Thyroid gland (tissue), 4 donors: ENCODE results near the gene ADCY7.

Experiments used
- POLR2A ChIP-seq, 2 donors: fragments of 450-650 bp; IDR thresholded peaks; one replicate each; pipeline ENCODE4 v1.6.1; 2017; ENCODE audit warnings: antibody characterized with exemption in 2 of 2, mild to moderate bottlenecking in 2 of 2, moderate library complexity in 1 of 2
- TF ChIP-seq, protein P1 (sequence below), 6 experiments: fragments of 200-600 bp in 3 of 6; fragments of 450-650 bp in 3 of 6; sonication (generic) in 3 of 6; IDR thresholded peaks; one replicate each; pipeline ENCODE4 v1.5.1; 2016 to 2019; ENCODE audit warnings: antibody characterized with exemption in 6 of 6, mild to moderate bottlenecking in 2 of 6, inconsistent platforms in 1 of 6, moderate library complexity in 1 of 6

DNA sequence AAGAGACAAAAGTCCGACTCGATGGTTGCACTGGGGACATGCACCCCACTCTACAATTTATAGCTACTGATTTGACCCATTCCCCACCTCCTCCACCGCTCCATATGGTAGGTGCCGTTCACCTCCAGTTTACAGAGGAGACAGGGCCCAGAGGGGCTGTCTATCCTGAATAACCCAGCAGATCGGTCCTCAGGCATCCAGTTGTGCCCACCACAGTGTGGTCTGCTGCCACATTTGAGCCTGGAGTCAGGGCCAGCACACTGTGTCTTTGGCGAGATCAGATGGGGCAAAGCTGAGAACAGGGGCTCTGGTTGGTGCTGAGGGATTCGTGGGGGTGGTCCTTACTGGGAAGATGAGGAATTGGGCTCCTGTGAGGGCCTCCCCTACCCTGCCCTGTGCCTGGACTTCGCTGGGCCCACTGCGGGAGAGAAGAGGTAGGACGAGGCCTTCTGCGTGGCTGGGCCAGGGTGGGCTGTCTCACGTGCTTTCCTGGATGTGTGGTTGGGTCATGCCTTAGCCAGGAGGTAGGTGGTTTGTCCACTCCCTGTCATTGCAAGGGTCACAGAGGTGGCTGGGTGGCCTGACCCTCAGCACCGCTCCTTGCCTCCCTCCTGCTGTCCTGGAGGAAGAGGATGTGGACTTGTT is 2.8 kb downstream of the ADCY7 start:
- TF ChIP-seq, protein P1, sequence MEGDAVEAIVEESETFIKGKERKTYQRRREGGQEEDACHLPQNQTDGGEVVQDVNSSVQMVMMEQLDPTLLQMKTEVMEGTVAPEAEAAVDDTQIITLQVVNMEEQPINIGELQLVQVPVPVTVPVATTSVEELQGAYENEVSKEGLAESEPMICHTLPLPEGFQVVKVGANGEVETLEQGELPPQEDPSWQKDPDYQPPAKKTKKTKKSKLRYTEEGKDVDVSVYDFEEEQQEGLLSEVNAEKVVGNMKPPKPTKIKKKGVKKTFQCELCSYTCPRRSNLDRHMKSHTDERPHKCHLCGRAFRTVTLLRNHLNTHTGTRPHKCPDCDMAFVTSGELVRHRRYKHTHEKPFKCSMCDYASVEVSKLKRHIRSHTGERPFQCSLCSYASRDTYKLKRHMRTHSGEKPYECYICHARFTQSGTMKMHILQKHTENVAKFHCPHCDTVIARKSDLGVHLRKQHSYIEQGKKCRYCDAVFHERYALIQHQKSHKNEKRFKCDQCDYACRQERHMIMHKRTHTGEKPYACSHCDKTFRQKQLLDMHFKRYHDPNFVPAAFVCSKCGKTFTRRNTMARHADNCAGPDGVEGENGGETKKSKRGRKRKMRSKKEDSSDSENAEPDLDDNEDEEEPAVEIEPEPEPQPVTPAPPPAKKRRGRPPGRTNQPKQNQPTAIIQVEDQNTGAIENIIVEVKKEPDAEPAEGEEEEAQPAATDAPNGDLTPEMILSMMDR (IDR thresholded peaks at IDR 0.05) = no peak
- no peak for TF ChIP-seq POLR2A (IDR thresholded peaks at IDR 0.05)
